BE2C (cell line): ENCODE measurements around the gene SBF2.

Experiments used
- DNase-seq: peaks from one replicate; pipeline ENCODE4 v3.0.0-alpha.2; 2020
- H3K27me3 ChIP-seq: fragments of 250-450 bp; sonication (Bioruptor Pico); 2 replicates; pipeline ENCODE4 v1.5.1; 2020; ENCODE audit warnings: mild to moderate bottlenecking
- H3K36me3 ChIP-seq: fragments of 250-450 bp; sonication (Bioruptor Pico); 2 replicates; pipeline ENCODE4 v1.5.1; 2020; ENCODE audit warnings: mild to moderate bottlenecking
- H3K4me1 ChIP-seq: fragments of 250-450 bp; sonication (Bioruptor Pico); 2 replicates; pipeline ENCODE4 v1.5.1; 2020
- H3K4me3 ChIP-seq: 2 replicates; pipeline ENCODE4 v1.5.1; 2011; ENCODE audit warnings: low read depth, low read length
- H3K9me3 ChIP-seq: fragments of 250-450 bp; sonication (Bioruptor Pico); 2 replicates; pipeline ENCODE4 v1.5.1; 2020
- TF ChIP-seq, protein P1 (sequence below): IDR thresholded peaks from 2 replicates; pipeline ENCODE4 v1.5.1; 2012; ENCODE audit warnings: mild to moderate bottlenecking, low read depth, low read length

Gene SBF2

DNA sequence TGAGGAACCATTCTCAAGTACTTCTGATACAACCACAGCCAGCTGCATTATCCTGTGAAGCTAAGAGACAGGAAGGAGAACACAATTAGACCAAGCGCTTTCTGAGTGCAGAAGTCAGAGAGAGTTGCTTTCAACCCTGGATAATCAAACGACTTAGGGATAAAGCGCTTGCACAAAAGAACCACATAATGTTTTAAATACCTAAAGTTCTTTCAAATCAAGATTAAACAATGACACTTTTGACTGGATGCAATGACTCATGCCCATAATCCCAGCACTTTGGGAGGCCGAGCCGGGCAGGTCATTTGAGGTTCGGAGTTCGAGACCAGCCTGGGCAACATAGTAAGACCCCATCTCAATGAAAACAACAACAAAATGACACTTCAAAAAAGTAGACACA, 485.1 kb downstream of the SBF2 start:
- DNase-seq, result no peak
- no peaks in the 10 kb centered on the region for H3K36me3 ChIP-seq

DNA sequence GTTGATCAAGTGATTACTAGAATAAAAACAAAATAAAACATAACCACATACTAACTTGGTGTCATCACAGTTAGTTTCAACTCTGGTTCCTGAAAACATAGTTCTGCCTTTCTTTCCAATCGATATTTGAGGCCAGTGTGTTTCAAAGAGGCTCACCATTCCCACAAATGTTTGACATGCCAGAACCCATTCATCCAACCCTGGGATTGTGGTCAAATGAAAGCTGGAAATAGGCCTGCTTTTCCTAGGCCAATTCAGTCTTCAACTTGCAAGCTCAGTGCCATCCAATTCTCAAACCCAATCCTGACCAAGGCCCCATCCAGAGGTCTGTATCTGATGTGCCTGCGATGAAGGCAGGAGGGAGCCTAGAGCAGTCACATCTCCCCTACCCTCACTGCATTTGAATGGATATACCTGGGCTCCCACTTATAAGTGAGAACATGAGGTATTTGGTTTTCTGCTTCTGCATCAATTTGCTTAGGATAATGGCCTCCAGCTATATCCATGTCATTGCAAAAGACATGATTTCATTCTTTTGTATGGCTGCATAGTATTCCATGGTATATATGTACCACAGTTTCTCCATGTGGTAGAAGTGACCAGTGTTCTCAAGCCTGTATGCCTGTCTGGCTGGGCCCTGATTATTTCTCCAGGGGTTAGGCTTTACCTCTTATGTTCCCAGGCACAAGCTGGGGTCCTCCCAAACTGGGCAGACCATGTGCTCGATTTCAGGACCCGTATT, 486.9 kb downstream of the SBF2 start:
- no peaks in the 10 kb centered on the region for H3K27me3 ChIP-seq
- DNase-seq, result no peak
- no peaks in the 10 kb centered on the region for H3K36me3 ChIP-seq
- no peaks in the 10 kb centered on the region for H3K9me3 ChIP-seq
- H3K4me3 ChIP-seq, result no peak overlapping the region
- TF ChIP-seq, protein P1, sequence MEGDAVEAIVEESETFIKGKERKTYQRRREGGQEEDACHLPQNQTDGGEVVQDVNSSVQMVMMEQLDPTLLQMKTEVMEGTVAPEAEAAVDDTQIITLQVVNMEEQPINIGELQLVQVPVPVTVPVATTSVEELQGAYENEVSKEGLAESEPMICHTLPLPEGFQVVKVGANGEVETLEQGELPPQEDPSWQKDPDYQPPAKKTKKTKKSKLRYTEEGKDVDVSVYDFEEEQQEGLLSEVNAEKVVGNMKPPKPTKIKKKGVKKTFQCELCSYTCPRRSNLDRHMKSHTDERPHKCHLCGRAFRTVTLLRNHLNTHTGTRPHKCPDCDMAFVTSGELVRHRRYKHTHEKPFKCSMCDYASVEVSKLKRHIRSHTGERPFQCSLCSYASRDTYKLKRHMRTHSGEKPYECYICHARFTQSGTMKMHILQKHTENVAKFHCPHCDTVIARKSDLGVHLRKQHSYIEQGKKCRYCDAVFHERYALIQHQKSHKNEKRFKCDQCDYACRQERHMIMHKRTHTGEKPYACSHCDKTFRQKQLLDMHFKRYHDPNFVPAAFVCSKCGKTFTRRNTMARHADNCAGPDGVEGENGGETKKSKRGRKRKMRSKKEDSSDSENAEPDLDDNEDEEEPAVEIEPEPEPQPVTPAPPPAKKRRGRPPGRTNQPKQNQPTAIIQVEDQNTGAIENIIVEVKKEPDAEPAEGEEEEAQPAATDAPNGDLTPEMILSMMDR, result no peak
- H3K4me1 ChIP-seq, result no peaks in the 10 kb centered on the region

More for the DNA sequence above, 485.1 kb downstream of the SBF2 start:
- Histone ChIP-seq H3K4me1 (no peaks in the 10 kb centered on the region), H3K4me3 (no peak overlapping the region), H3K27me3 (no peaks in the 10 kb centered on the region), H3K9me3 (no peaks in the 10 kb centered on the region)
- TF ChIP-seq, protein P1, result no peak

DNA sequence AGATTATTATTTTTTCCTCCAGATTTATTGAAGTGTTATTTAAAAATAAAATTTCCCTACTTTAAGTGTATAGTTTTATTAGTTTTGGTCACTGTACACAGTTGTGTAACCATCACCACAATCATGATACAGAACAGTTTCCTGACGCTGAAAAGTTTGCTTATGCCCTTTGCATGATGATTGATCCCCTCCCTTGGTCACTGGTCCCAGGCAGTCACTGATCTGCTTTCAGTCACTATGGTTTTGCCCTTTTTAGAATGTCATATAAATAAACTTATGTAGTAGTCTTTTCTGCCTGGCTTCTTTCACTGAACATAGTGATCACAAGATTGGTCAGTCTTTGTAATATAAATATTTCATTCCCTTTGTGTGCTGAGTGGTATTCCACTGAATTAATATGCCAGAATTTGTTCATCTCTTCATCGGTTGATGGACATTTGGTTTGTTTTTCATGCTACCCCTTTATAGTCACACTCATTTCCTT, 489.6 kb downstream of the SBF2 start:
- DNase-seq, result no peak
- Histone ChIP-seq H3K4me1 (no peaks in the 10 kb centered on the region), H3K9me3 (no peaks in the 10 kb centered on the region), H3K36me3 (no peaks in the 10 kb centered on the region), H3K27me3 (no peaks in the 10 kb centered on the region), H3K4me3 (no peak overlapping the region)
- TF ChIP-seq, protein P1, result no peak

- Histone ChIP-seq H3K27me3 (no peaks in the 10 kb centered on the region), H3K9me3 (no peaks in the 10 kb centered on the region), H3K4me1 (no peaks in the 10 kb centered on the region), H3K36me3 (no peaks in the 10 kb centered on the region), H3K4me3 (no peak overlapping the region)
- TF ChIP-seq, protein P1, result no peak
- DNase-seq, result no peak
Measured at GRCh38 chr11:9803685-9804418, 490.2 kb downstream of the SBF2 start.

DNA sequence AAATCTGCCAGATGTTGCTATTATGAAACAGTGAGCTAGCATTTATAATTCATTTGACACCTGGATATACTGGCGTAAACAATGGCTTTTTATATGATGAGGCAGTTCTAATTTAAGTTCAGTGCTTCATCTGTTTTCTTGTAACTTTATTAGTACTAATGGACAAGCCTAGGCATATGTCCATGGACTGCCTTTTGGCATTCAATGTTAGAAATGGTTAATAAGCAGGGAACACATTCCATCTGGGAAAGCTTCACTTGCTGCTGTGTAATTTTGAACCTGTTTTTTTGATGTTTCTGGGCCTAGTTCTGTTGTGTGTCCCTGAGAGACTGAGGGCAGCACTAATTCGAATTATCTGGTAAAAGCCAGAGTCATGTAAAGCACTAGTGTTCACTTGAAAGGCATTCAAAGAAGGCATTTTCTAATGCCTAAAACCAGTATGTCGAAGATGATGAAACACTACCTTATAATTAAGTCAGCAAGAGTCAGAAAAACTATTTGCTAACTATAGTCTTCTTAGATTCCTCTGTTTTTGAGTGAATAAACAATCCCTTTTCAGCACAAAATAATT, 491.6 kb downstream of the SBF2 start:
- DNase-seq, result no peak
- no peaks in the 10 kb centered on the region for H3K9me3 ChIP-seq
- no peaks in the 10 kb centered on the region for H3K27me3 ChIP-seq
- TF ChIP-seq, protein P1, result no peak
- no peaks in the 10 kb centered on the region for H3K36me3 ChIP-seq
- no peak overlapping the region for H3K4me3 ChIP-seq
- no peaks in the 10 kb centered on the region for H3K4me1 ChIP-seq
